ENCODE data around the gene LIPK. TPM values are rescaled to one million over a fixed set of nuclear protein-coding genes. Genes with fewer than 3 reads are reported as not detected.
A peak's percentile ranks its signal among the peaks of the same experiment; 100 is the strongest.
"Not testable (repeated sequence)": the region's sequence is repeated elsewhere in the genome, so short reads cannot be mapped to it uniquely, and the experiment has no call there.

LIPK gene
- polyA plus RNA-seq, 2 of the 4 experiments (the other 2 are of a cell fraction) = 0.05 TPM; not detected in 1

GRCh38 chr10:88702848-88703597, 3.0 kb upstream of the LIPK start:
- Histone ChIP-seq H3K4me2 (peak overlapping the region; percentile 50), H3K4me3 (no peak overlapping the region), H3K4me1 (peaks cover 31% of the 10 kb centered on the region), H3K27ac (peak overlapping the region; percentile 9 to 63; a peak in 5 of 6 replicates), H3K9me3 (no peaks in the 10 kb centered on the region)
- peak; percentile 83 for FAIRE-seq
- POLR2A ChIA-PET = no interaction called here
- DNase-seq (ENCODE audit: low read depth in 1 of 2, low spot score in 1 of 2) = peak; percentile 40 to 90
- no peak for TF ChIP-seq RARB (CRISPR knock-in tag; IDR thresholded peaks at IDR 0.05)
- TF ChIP-seq FOSB (CRISPR knock-in tag; IDR thresholded peaks at IDR 0.05) = no peak
- TF ChIP-seq FOSL2 (IDR thresholded peaks at IDR 0.05) = 0 out of 2 replicates have a peak, but pooled peaks have one; percentile 25
- TF ChIP-seq FOSL2 (CRISPR knock-in tag; IDR thresholded peaks at IDR 0.05) = peak; percentile 74
- peak; percentile 42; the same call in 1 of the 2 replicates for TF ChIP-seq GATA3 (IDR thresholded peaks at IDR 0.05; ENCODE audit: borderline replicate concordance)
- no peak for TF ChIP-seq PHF8 (IDR thresholded peaks at IDR 0.05; ENCODE audit: borderline replicate concordance, low read depth)
- peak; percentile 70; the same call in 1 of the 2 replicates for TF ChIP-seq FOXS1 (CRISPR knock-in tag; IDR thresholded peaks at IDR 0.05)
- 0 out of 3 replicates have a peak, but pooled peaks have one; percentile 19 for TF ChIP-seq BCL3 (IDR thresholded peaks at IDR 0.05)
- TF ChIP-seq RCOR1 (IDR thresholded peaks at IDR 0.05; ENCODE audit: low read depth, low read length) = no peak
- peak; percentile 55 for TF ChIP-seq MAX (IDR thresholded peaks at IDR 0.05)
- TF ChIP-seq JUNB (IDR thresholded peaks at IDR 0.05) = peak; percentile 34; the same call in 1 of the 2 replicates
- 0 out of 5 replicates have a peak, but pooled peaks of 1 of the 2 experiments have one; percentile 3 for TF ChIP-seq RAD21 (conservative IDR thresholded peaks at IDR 0.05 in 1 of 2, IDR thresholded peaks at IDR 0.05 in 1 of 2)
- no peak for TF ChIP-seq USF2 (IDR thresholded peaks at IDR 0.05)
- peak; percentile 68; the same call in 1 of the 2 replicates for TF ChIP-seq PBX3 (IDR thresholded peaks at IDR 0.05)
- CTCF ChIA-PET = interaction anchor here (0.6 to 0.9 kb wide), 2 partner anchors 22 to 133 kb away, joined by 3 to 4 read pairs; no protein-coding TSS in a partner anchor
- 20% methylated on average over 4 of the region's 4 CpGs for WGBS (ENCODE audit: missing lambda C conversion rate)
- peak; percentile 95 for ATAC-seq

GRCh38 chr10:88707429-88708155, 1.5 kb downstream of the LIPK start:
- Histone ChIP-seq H3K4me3 (no peak overlapping the region), H3K4me2 (peak overlapping the region; percentile 56), H3K9me3 (no peaks in the 10 kb centered on the region), H3K27ac (peak overlapping the region; percentile 43 to 65; a peak in 5 of 6 replicates), H3K4me1 (peaks cover 43% of the 10 kb centered on the region)
- ATAC-seq = peak; percentile 60 to 76; a peak in 4 of 6 replicates
- peak; percentile 59 for FAIRE-seq
- ChIA-PET CTCF (interaction anchor here (1.2 kb wide), 1 partner anchor 17 kb away, joined by 3 read pairs; no protein-coding TSS in a partner anchor), POLR2A (no interaction called here)
- DNase-seq (ENCODE audit: low read depth in 1 of 2, low spot score in 1 of 2) = peak in 1 of 2 experiments; percentile 51
- 15% methylated on average over 2 of the region's 2 CpGs for WGBS (ENCODE audit: missing lambda C conversion rate)
- TF ChIP-seq FOSL2 (IDR thresholded peaks at IDR 0.05) = no peak
- TF ChIP-seq FOSL2 (CRISPR knock-in tag; IDR thresholded peaks at IDR 0.05) = peak; percentile 71
- TF ChIP-seq JUNB (IDR thresholded peaks at IDR 0.05) = 0 out of 2 replicates have a peak, but pooled peaks have one; percentile 14
- no peak for TF ChIP-seq PHF8 (IDR thresholded peaks at IDR 0.05; ENCODE audit: borderline replicate concordance, low read depth)

- H3K27ac ChIP-seq; ATAC-seq; H3K4me3 ChIP-seq; FAIRE-seq; H3K9me3 ChIP-seq; H3K4me2 ChIP-seq; DNase-seq (ENCODE audit: low read depth in 1 of 2, low spot score in 1 of 2); CTCF ChIA-PET: not testable (repeated sequence)
- POLR2A ChIA-PET = interaction anchor here (0.6 kb wide), 1 partner anchor 726 kb away, joined by 3 read pairs; no protein-coding TSS in a partner anchor
- peaks cover 31% of the 10 kb centered on the region for H3K4me1 ChIP-seq
- WGBS (ENCODE audit: missing lambda C conversion rate) = 80% methylated on average over 6 of the region's 6 CpGs
These were observed 3.3 kb downstream of the LIPK start for GRCh38 chr10:88709361-88709760.
